Coronary artery (tissue), 2 donors: ENCODE results near the gene PHOSPHO1.
A peak's percentile ranks its signal among the peaks of the same experiment; 100 is the strongest.

Experiments used
- DNase-seq: peaks from one replicate; pipeline ENCODE4 v3.0.0-alpha.2; 2017; ENCODE audit warnings: low spot score
- H3K27ac ChIP-seq, 2 donors: fragments of 200-600 bp; sonication (generic); one replicate each; pipeline ENCODE4 v1.5.1; 2016 to 2019
- H3K4me3 ChIP-seq: fragments of 200-600 bp; sonication (generic); 2 replicates; pipeline ENCODE4 v1.5.1; 2016; ENCODE audit warnings: mild to moderate bottlenecking, moderate library complexity
- TF ChIP-seq, protein P1 (sequence below): fragments of 200-600 bp; sonication (generic); IDR thresholded peaks from one replicate; pipeline ENCODE4 v1.5.1; 2019; ENCODE audit warnings: antibody characterized with exemption

Gene PHOSPHO1

GRCh38 chr17:49231563-49231894 lies 942 bp upstream of the PHOSPHO1 start:
- DNase-seq = no peak
- TF ChIP-seq, protein P1, sequence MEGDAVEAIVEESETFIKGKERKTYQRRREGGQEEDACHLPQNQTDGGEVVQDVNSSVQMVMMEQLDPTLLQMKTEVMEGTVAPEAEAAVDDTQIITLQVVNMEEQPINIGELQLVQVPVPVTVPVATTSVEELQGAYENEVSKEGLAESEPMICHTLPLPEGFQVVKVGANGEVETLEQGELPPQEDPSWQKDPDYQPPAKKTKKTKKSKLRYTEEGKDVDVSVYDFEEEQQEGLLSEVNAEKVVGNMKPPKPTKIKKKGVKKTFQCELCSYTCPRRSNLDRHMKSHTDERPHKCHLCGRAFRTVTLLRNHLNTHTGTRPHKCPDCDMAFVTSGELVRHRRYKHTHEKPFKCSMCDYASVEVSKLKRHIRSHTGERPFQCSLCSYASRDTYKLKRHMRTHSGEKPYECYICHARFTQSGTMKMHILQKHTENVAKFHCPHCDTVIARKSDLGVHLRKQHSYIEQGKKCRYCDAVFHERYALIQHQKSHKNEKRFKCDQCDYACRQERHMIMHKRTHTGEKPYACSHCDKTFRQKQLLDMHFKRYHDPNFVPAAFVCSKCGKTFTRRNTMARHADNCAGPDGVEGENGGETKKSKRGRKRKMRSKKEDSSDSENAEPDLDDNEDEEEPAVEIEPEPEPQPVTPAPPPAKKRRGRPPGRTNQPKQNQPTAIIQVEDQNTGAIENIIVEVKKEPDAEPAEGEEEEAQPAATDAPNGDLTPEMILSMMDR = no peak
- Histone ChIP-seq H3K27ac (no peak overlapping the region), H3K4me3 (peak overlapping the region; percentile 74)

- no peak for DNase-seq
- TF ChIP-seq, protein P1 = no peak
- Histone ChIP-seq H3K4me3 (peak overlapping the region; percentile 74), H3K27ac (no peak overlapping the region)
Observed at GRCh38 chr17:49229805-49230600, 584 bp downstream of the PHOSPHO1 start.

DNA sequence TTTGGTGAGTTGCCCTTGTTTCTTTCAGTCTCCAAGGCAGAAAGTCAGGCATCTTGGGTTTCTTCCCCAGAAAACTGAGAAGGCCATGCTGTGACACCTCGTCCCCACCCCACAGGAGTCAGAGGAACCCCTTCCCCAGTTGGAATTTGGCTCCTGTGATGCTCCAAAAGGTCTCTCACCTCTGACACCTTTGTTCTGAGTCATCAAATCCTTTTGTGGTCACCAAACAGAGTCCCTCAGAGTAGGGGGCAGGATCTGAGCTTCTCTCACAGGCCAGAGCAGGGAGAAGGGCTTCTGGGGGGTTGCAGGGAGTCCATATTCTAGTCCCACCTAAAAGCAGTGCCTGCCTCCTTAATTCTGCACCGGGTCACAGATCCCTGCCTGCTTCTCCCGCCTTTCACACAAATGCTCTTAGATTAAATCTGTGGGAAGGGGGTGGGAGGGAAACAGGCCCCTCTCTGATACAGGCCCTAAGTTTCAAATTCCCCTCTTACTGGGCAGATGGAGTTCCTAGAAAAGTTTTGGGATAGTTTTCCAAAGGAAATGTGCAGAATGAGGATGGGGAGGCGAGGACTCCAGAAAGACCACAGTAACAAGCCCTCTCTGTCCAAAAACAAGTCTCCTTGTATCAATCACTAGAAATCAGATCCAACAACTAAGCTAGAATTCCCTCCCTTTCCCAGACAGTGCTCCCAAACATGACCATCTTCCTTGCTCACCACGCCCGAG lies 1.3 kb downstream of the PHOSPHO1 start:
- Histone ChIP-seq H3K27ac (no peak overlapping the region), H3K4me3 (peak overlapping the region; percentile 74)
- TF ChIP-seq, protein P1 = no peak
- DNase-seq = no peak

GRCh38 chr17:49227436-49228261 lies 2.9 kb downstream of the PHOSPHO1 start:
- no peak overlapping the region for H3K4me3 ChIP-seq
- DNase-seq = no peak
- TF ChIP-seq, protein P1 = peak; percentile 67
- H3K27ac ChIP-seq = no peak overlapping the region

GRCh38 chr17:49226771-49227435 lies 3.7 kb downstream of the PHOSPHO1 start:
- DNase-seq = no peak
- H3K4me3 ChIP-seq = no peak overlapping the region
- TF ChIP-seq, protein P1 = no peak
- no peak overlapping the region for H3K27ac ChIP-seq

DNA sequence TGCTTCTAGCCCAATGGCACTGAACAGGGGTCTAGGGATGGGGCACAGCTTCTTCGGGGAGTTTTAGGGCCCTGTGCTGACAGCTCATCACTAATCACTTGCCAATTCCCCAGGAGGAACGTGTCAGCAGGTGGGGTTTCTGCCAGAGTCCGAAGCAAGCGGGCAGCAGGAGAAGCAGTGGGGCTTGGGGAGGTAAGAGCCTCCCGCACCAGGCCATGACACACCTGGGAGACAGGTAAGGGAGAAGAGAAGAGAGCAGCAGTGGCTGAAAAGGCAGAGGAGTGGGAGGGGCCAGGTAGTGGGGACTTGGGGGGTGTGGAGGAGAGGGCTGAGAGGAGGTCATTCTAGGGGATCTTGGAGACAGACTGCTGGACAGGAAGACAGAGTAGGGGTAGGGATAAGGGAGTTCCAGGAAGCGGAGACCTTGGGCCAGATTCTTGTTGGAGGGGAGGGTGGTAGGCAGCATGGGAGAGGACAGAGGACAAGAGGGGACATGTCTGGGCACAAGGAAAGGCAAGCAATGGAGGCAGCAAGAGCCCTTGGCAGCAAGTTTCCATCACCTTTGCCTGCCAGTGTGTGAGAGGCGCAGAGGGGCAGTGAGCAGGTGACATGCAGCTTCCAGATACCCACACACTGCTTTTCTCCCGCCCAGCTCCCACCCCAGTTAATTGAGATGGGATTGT lies 4.9 kb downstream of the PHOSPHO1 start:
- no peak overlapping the region for H3K27ac ChIP-seq
- DNase-seq = no peak
- no peak overlapping the region for H3K4me3 ChIP-seq
- TF ChIP-seq, protein P1 = no peak
